Colonic mucosa (tissue), 4 donors: Measurements from ENCODE around the gene GPM6B. TPM values are rescaled to one million over a fixed set of nuclear protein-coding genes. Genes with fewer than 3 reads are reported as not detected.

Experiments
- DNase-seq: peaks from one replicate; pipeline ENCODE4 v3.0.0-alpha.2; 2020
- H3K27ac ChIP-seq: fragments of 200-600 bp; one replicate; pipeline ENCODE4 v1.8.0; 2021
- H3K27me3 ChIP-seq: fragments of 200-600 bp; one replicate; pipeline ENCODE4 v1.8.0; 2021
- H3K36me3 ChIP-seq: fragments of 200-600 bp; one replicate; pipeline ENCODE4 v1.8.0; 2021
- H3K4me1 ChIP-seq: fragments of 200-600 bp; one replicate; pipeline ENCODE4 v1.8.0; 2021; ENCODE audit warnings: mild to moderate bottlenecking
- H3K4me3 ChIP-seq: fragments of 200-600 bp; one replicate; pipeline ENCODE4 v1.8.0; 2021
- H3K9ac ChIP-seq, 2 donors: one replicate each; pipeline ENCODE4 v1.7.0; 2013; ENCODE audit warnings: control low read depth in 2 of 2, low read depth in 2 of 2, low read length in 2 of 2
- H3K9me3 ChIP-seq: fragments of 200-600 bp; one replicate; pipeline ENCODE4 v1.8.0; 2021
- intact Hi-C: fragments of 100-400 bp; cut with DNase I; formaldehyde crosslinking; loops from one replicate; pipeline ENCODE4 v1.14.1; 2022
- total RNA-seq, 2 donors: library from RNA; stranded (reverse); fragmentation: NEBNext Ultra II Directional in 1 of 2; extraction: Animal tissue kit (Norgen Biotek cat#: 25700) in 1 of 2; gene quantifications; one replicate each; pipeline ENCODE4 v1.2.1, GENCODE V29; 2021
- TF ChIP-seq, protein P1 (sequence below): fragments of 200-600 bp; IDR thresholded peaks from one replicate; pipeline ENCODE4 v1.8.0; 2022; ENCODE audit warnings: antibody characterized with exemption, mild to moderate bottlenecking
- donor health status: healthy.
- donor health status: DM: no; HTN: no; CAD: no.
- donor health status: DM: no; HTN: no; CAD: no.

The GPM6B gene
- total RNA-seq, 2 donors from 2014 or later, result 2.7 to 8.6 TPM

DNA sequence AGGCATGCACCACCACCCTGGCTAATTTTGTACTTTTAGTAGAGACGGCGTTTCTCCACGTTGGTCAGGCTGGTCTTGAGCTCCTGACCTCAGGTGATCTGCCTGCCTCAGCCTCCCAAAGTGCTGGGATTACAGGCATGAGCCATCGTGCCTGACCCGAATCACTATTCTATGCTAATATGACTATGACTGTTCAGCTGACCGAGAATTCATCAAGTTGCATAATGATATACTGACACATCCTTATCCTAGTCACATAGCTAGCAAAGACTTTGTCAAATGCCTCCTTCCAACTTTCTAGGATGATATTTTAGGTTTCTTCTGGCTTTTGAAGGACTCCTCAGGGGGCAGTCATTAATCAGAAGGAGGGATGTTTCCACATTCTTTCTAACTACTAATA is 4.8 kb upstream of the GPM6B start:
- no peak for DNase-seq
- Histone ChIP-seq H3K27ac (no peak overlapping the region), H3K9me3 (no peaks in the 10 kb centered on the region), H3K36me3 (no peaks in the 10 kb centered on the region), H3K9ac (no peak overlapping the region), H3K4me1 (no peaks in the 10 kb centered on the region), H3K27me3 (no peaks in the 10 kb centered on the region), H3K4me3 (no peak overlapping the region)
- TF ChIP-seq, protein P1, sequence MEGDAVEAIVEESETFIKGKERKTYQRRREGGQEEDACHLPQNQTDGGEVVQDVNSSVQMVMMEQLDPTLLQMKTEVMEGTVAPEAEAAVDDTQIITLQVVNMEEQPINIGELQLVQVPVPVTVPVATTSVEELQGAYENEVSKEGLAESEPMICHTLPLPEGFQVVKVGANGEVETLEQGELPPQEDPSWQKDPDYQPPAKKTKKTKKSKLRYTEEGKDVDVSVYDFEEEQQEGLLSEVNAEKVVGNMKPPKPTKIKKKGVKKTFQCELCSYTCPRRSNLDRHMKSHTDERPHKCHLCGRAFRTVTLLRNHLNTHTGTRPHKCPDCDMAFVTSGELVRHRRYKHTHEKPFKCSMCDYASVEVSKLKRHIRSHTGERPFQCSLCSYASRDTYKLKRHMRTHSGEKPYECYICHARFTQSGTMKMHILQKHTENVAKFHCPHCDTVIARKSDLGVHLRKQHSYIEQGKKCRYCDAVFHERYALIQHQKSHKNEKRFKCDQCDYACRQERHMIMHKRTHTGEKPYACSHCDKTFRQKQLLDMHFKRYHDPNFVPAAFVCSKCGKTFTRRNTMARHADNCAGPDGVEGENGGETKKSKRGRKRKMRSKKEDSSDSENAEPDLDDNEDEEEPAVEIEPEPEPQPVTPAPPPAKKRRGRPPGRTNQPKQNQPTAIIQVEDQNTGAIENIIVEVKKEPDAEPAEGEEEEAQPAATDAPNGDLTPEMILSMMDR, result no peak
- intact Hi-C loops, result no loop called here

DNA sequence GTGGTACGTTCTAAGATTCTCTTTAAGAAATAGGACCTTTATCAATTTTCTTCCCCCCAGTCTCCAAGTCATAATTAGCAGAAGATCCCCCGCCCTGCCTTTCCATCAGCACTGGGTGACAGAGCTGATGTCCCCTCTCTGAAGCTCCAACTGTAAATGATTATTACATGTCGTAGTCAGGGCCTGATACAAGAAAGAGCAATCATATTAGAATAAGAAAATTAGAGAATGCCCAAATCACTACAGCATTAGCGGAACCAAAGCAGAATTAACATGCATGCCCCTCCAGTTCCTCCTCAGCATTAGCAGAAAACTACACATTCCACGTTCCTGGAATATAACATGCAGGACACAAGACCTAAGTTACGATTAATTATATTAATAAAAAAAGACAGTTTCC is 717 bp downstream of the GPM6B start:
- Histone ChIP-seq H3K9ac (no peak overlapping the region), H3K36me3 (no peaks in the 10 kb centered on the region), H3K4me3 (no peak overlapping the region), H3K4me1 (no peaks in the 10 kb centered on the region), H3K27me3 (peaks cover 4% of the 10 kb centered on the region), H3K27ac (no peak overlapping the region), H3K9me3 (no peaks in the 10 kb centered on the region)
- TF ChIP-seq, protein P1, result no peak
- no peak for DNase-seq
- intact Hi-C loops, result no loop called here

DNA sequence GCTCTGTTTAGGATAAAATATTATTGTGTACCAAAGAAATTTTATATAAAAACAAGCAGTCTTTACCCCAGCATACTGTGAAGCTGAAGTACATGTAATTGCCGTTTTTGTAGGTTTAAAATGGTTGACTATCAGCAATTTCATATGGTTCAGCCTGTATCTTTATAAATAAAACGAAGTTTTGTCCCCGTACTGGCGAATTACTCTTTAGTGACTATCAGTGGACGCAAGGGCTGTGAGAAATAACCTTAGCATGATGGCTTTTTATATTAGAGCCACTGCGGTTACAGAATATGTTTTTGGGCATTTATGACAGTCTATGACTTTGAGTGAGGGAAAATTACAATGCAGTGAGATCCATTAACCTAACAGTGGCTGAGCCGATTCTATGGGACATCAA is 1.2 kb downstream of the GPM6B start:
- intact Hi-C loops, result no loop called here
- Histone ChIP-seq H3K27ac (no peak overlapping the region), H3K27me3 (peaks cover 4% of the 10 kb centered on the region), H3K4me1 (no peaks in the 10 kb centered on the region), H3K9ac (no peak overlapping the region), H3K9me3 (no peaks in the 10 kb centered on the region), H3K4me3 (no peak overlapping the region), H3K36me3 (no peaks in the 10 kb centered on the region)
- TF ChIP-seq, protein P1, result no peak
- no peak for DNase-seq

DNA sequence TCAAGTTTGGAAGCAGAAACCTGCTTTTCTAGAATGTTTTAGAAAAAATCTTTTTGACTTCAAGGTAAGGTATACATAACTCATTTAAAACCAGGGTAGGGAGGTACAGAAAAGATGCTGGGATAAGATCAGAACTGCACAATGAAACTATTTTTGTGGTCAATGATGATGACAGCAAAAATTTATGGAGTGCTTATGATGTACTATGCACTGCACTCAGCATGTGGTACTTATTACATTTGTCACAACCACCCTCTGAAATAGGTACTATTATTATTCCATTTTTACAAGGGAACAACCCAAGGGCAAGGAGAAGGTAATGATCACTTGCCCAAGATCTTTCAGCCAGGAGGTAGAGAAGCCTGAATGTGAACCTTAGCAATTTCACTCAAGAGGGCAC is 8.0 kb downstream of the GPM6B start:
- DNase-seq, result no peak
- intact Hi-C loops, result no loop called here
- H3K27ac ChIP-seq, result no peak overlapping the region
- H3K36me3 ChIP-seq, result no peaks in the 10 kb centered on the region
- H3K4me1 ChIP-seq, result no peaks in the 10 kb centered on the region
- TF ChIP-seq, protein P1, result no peak
- H3K9ac ChIP-seq, result no peak overlapping the region
- peaks cover under 1% of the 10 kb centered on the region for H3K27me3 ChIP-seq
- H3K4me3 ChIP-seq, result no peak overlapping the region
- no peaks in the 10 kb centered on the region for H3K9me3 ChIP-seq

DNA sequence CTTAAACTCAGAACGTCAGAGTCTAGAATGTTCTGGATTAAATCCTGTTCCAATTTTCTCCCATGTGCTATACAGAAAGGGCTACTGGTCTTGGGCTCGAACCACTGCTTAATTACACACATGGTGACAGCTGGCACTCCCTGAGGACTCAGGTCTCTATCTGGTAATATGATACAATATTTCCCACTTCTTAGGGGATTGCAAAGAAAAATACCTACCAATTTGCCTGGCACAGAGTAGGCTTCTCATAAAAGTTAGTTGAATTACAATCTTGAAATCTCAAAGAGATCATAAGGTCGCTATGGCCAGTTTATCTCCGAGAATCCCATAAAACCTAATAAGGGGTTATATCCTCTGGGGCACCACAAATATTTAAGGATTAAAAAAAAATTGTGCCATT is 8.6 kb downstream of the GPM6B start:
- no peak for DNase-seq
- intact Hi-C loops, result no loop called here
- Histone ChIP-seq H3K4me1 (no peaks in the 10 kb centered on the region), H3K27ac (no peak overlapping the region), H3K27me3 (no peaks in the 10 kb centered on the region), H3K4me3 (no peak overlapping the region), H3K9me3 (no peaks in the 10 kb centered on the region), H3K9ac (no peak overlapping the region), H3K36me3 (no peaks in the 10 kb centered on the region)
- TF ChIP-seq, protein P1, result no peak

DNA sequence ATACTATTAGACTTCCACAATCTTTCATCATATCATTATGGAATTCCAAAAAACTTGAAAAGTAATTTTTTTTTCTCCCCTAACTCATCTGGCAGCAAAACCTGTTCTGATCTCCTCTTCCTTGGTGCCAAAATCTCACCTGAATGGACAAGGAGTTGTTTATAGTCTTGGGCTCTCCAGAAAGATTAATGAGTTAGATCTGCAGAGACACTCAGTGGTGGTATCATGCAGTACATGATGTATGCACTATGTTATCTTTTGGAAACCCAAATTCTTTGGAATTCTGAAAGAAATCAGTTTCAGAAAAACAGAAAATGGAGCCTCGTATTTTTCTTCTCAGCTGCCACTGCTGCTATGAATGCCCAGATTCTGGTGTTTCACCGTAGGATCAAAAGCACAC is 11.7 kb downstream of the GPM6B start:
- Histone ChIP-seq H3K27me3 (no peaks in the 10 kb centered on the region), H3K4me3 (no peak overlapping the region), H3K9ac (no peak overlapping the region), H3K27ac (no peak overlapping the region), H3K36me3 (no peaks in the 10 kb centered on the region), H3K9me3 (no peaks in the 10 kb centered on the region), H3K4me1 (no peaks in the 10 kb centered on the region)
- no peak for DNase-seq
- intact Hi-C loops, result no loop called here
- TF ChIP-seq, protein P1, result no peak
